ENCODE data around the gene TNFRSF14.
"Not testable (repeated sequence)": the region's sequence is repeated elsewhere in the genome, so short reads cannot be mapped to it uniquely, and the experiment has no call there.

Gene TNFRSF14

DNA sequence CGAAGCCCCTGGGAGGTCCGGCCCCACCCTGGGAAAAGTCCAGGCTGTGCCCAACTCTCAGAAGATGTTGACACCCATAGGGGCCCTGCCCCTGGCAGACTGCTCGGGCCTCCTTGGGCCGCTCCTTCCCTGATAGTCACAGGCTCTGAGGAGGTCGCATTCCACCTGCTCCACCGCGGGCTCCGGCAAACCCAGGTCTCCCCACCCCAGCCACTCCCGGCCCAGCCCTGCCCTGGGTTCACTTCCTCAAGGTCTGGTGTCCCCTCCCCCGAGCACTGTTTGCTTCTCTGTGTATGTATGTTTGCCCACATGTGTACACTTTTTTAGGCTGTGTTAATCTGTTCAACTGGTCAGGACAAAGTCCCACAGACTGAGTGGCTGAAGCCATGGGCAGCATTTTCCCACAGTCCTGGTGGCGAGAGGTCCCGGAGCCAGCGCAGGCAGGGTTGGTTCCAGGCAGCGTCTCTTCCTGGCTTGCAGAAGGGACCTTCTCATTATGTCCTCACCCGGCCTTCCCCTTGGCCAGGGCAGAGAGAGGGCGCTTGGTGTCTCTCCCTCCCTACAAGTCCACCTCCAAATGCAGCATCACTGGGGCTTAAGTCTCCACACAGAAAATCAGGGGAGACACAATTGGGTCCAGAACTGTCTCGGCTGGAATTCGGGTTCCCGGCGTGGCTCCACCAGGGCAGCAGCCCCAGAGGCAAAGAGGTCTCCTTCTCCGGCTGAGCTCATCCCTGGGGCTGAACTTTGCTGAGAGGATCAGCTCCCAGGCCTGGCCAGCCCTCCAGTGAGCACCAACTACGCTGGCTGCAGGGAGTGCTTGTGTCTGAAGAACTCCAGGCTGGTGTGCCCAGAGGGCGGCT lies 19.9 kb downstream of the TNFRSF14 start:
- Histone ChIP-seq H3K9me3 (ENCODE audit: control insufficient read depth in 1 of 2, low read length in 2 of 2) (peaks cover 7 to 11% of the 10 kb centered on the region in 2 donors), H3K4me1 (ENCODE audit: control insufficient read depth in 1 of 2, insufficient read depth in 2 of 2, low read length in 2 of 2) (no peaks in the 10 kb centered on the region), H3K4me3 (ENCODE audit: low read depth in 1 of 2, low read length in 2 of 2) (no peak overlapping the region), H3K27ac (ENCODE audit: low read length) (peak overlapping the region; percentile 74), H3K36me3 (ENCODE audit: control insufficient read depth in 1 of 2, insufficient read depth in 2 of 2, low read length in 2 of 2) (no peaks in the 10 kb centered on the region), H3K27me3 (ENCODE audit: low read depth, low read length) (no peaks in the 10 kb centered on the region)

DNA sequence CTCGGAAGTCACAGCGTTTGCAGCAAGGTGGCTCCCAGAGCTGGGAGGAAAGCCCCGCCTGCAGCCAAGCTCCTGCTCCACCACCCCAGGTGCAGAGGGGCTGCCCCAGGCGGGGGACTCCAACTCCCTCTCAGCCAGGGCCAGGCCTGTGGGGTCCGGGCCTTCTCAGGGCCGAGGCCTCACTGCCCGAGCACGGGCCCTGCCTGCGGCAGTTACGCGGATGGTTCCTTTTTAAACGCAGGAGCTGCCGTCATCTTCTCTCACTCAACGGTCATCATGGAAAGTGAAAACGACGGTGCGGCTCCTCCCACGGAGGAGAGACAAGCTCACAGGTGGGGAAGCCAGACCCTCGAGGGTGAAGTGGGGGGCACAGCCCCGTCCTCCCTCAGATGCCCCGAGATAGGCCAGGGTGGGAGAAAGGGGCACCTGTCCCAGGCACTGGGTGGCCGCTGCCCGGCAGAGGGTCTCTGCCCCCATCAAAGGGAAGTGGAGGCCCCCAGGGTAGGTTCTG lies 21.4 kb downstream of the TNFRSF14 start:
- peaks cover 7 to 11% of the 10 kb centered on the region in 2 donors for H3K9me3 ChIP-seq (ENCODE audit: control insufficient read depth in 1 of 2, low read length in 2 of 2)
- not testable (repeated sequence) for H3K4me1 ChIP-seq (ENCODE audit: control insufficient read depth in 1 of 2, insufficient read depth in 2 of 2, low read length in 2 of 2); H3K36me3 ChIP-seq (ENCODE audit: control insufficient read depth in 1 of 2, insufficient read depth in 2 of 2, low read length in 2 of 2); H3K27me3 ChIP-seq (ENCODE audit: low read depth, low read length); H3K4me3 ChIP-seq (ENCODE audit: low read depth in 1 of 2, low read length in 2 of 2)
- H3K27ac ChIP-seq (ENCODE audit: low read length), result peak overlapping the region; percentile 39

DNA sequence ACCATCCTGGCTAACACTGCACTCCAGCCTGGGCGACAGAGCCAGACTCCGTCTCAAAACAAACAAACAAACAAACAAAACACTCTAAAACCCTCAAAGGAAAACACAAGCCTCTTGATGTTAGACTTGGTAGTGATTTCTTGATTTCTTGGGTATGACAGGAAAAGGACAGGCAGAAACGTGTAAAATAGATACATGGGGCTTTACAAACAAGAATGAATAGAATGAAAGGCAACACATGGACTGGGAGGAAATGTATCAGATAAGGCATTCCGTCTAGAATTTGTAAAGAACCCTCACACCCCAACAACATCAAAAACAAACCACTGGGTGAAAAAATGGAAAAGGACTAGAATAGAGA lies 22.6 kb downstream of the TNFRSF14 start:
- Histone ChIP-seq H3K4me1 (ENCODE audit: control insufficient read depth in 1 of 2, insufficient read depth in 2 of 2, low read length in 2 of 2) (peaks cover 0 to 4% of the 10 kb centered on the region in 2 donors), H3K4me3 (ENCODE audit: low read depth in 1 of 2, low read length in 2 of 2) (no peak overlapping the region), H3K27ac (ENCODE audit: low read length) (peak overlapping the region; percentile 76), H3K27me3 (ENCODE audit: low read depth, low read length) (no peaks in the 10 kb centered on the region), H3K36me3 (ENCODE audit: control insufficient read depth in 1 of 2, insufficient read depth in 2 of 2, low read length in 2 of 2) (no peaks in the 10 kb centered on the region), H3K9me3 (ENCODE audit: control insufficient read depth in 1 of 2, low read length in 2 of 2) (peaks cover 0 to 1% of the 10 kb centered on the region in 2 donors)

GRCh38 chr1:2580691-2581090 lies 24.5 kb downstream of the TNFRSF14 start:
- H3K4me1 ChIP-seq (ENCODE audit: control insufficient read depth in 1 of 2, insufficient read depth in 2 of 2, low read length in 2 of 2), result peaks cover 0 to 23% of the 10 kb centered on the region in 2 donors
- H3K27me3 ChIP-seq (ENCODE audit: low read depth, low read length), result no peaks in the 10 kb centered on the region

DNA sequence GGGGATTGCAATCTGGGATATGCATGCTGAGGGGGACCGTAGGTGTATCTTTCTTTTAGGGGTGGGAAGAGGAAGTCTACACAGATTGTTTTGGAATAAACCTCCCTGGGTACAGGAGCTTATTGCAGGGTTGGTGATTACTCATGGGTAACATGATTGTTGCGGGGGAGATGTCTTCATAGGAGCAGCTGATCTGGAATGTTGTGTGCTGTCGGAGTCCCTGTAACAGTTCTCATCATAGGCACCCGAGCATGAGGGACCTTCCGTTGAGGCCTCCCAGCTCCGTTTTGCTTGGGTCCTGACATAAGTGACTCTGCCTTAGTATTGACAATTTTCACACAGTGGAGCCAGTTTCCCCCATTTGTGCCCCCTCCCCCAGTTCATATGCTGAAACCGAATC lies 26.2 kb downstream of the TNFRSF14 start:
- H3K27ac ChIP-seq (ENCODE audit: low read length), result no peak overlapping the region
- no peaks in the 10 kb centered on the region for H3K9me3 ChIP-seq (ENCODE audit: control insufficient read depth in 1 of 2, low read length in 2 of 2)
- no peak overlapping the region for H3K4me3 ChIP-seq (ENCODE audit: low read depth in 1 of 2, low read length in 2 of 2)
- no peaks in the 10 kb centered on the region for H3K27me3 ChIP-seq (ENCODE audit: low read depth, low read length)
- peaks cover 0 to 28% of the 10 kb centered on the region in 2 donors for H3K4me1 ChIP-seq (ENCODE audit: control insufficient read depth in 1 of 2, insufficient read depth in 2 of 2, low read length in 2 of 2)
- H3K36me3 ChIP-seq (ENCODE audit: control insufficient read depth in 1 of 2, insufficient read depth in 2 of 2, low read length in 2 of 2), result no peaks in the 10 kb centered on the region

More at GRCh38 chr1:2580691-2581090, 24.5 kb downstream of the TNFRSF14 start:
- no peak overlapping the region for H3K27ac ChIP-seq (ENCODE audit: low read length)
- no peaks in the 10 kb centered on the region for H3K9me3 ChIP-seq (ENCODE audit: control insufficient read depth in 1 of 2, low read length in 2 of 2)
- no peak overlapping the region for H3K4me3 ChIP-seq (ENCODE audit: low read depth in 1 of 2, low read length in 2 of 2)
- H3K36me3 ChIP-seq (ENCODE audit: control insufficient read depth in 1 of 2, insufficient read depth in 2 of 2, low read length in 2 of 2), result no peaks in the 10 kb centered on the region

- Histone ChIP-seq H3K9me3 (ENCODE audit: control insufficient read depth in 1 of 2, low read length in 2 of 2) (no peaks in the 10 kb centered on the region), H3K4me1 (ENCODE audit: control insufficient read depth in 1 of 2, insufficient read depth in 2 of 2, low read length in 2 of 2) (peaks cover 0 to 34% of the 10 kb centered on the region in 2 donors)
Measured at GRCh38 chr1:2583331-2583791, 27.2 kb downstream of the TNFRSF14 start.

DNA sequence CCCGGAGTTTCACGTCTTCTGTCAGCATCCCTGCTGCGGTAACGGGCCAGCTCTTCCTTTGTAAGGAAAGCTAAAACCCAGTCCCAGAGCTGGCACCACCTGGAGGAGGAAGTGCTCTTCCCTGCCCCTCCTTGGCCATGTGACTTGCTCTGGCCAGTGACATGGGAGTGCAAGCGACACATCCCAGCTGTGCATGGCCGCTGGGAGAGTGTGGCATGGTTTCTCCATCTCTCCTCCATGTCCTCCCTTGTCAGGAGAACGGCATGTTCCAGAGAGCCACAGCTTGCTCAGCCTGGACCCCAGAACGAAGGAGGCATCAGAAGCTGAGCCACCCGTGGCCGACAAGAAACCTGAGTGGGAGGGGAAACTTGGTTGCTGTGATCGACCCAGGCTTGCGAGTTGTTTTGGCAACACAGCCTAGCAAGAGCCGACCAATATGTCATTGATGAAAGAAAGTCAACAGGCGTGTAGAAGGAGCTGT lies 27.7 kb downstream of the TNFRSF14 start:
- H3K36me3 ChIP-seq (ENCODE audit: control insufficient read depth in 1 of 2, insufficient read depth in 2 of 2, low read length in 2 of 2), result peaks cover 0 to 2% of the 10 kb centered on the region in 2 donors
- H3K4me3 ChIP-seq (ENCODE audit: low read depth in 1 of 2, low read length in 2 of 2), result no peak overlapping the region
- H3K9me3 ChIP-seq (ENCODE audit: control insufficient read depth in 1 of 2, low read length in 2 of 2), result no peaks in the 10 kb centered on the region
- no peak overlapping the region for H3K27ac ChIP-seq (ENCODE audit: low read length)
- H3K27me3 ChIP-seq (ENCODE audit: low read depth, low read length), result no peaks in the 10 kb centered on the region
- H3K4me1 ChIP-seq (ENCODE audit: control insufficient read depth in 1 of 2, insufficient read depth in 2 of 2, low read length in 2 of 2), result peaks cover 0 to 34% of the 10 kb centered on the region in 2 donors

More at GRCh38 chr1:2583331-2583791, 27.2 kb downstream of the TNFRSF14 start:
- no peak overlapping the region for H3K27ac ChIP-seq (ENCODE audit: low read length)
- no peaks in the 10 kb centered on the region for H3K27me3 ChIP-seq (ENCODE audit: low read depth, low read length)
- no peak overlapping the region for H3K4me3 ChIP-seq (ENCODE audit: low read depth in 1 of 2, low read length in 2 of 2)
- no peaks in the 10 kb centered on the region for H3K36me3 ChIP-seq (ENCODE audit: control insufficient read depth in 1 of 2, insufficient read depth in 2 of 2, low read length in 2 of 2)

DNA sequence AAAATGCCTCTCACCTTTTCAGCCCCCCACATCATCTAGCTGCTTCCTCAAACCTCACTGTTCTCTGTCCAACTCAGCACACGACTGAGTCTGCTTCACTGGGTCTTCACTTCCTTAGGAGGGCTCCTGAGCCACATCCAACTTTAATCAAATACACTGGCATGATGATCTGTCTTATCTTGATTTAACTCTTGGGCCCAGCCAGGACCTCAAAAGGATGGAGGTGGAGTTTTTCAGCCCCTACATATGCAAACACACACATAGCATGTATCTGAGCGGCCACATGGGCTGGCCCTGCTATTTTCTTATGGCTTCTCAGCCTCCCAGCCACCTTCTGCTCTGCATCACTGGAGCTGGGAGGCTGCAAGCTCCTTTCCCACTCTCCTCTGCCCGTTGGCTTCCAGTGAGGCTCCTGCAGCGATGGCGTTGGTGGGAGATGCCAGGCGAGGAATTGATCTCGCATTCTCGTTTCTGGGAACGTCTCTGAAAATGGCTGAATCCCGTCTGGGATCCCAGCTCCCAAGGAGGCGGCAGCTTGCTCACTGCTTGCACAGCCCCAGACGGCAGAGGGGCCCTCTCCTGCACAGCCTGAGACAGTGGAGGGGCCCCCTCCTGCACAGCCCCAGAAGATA lies 28.6 kb downstream of the TNFRSF14 start:
- Histone ChIP-seq H3K4me1 (ENCODE audit: control insufficient read depth in 1 of 2, insufficient read depth in 2 of 2, low read length in 2 of 2) (peaks cover 0 to 34% of the 10 kb centered on the region in 2 donors), H3K27me3 (ENCODE audit: low read depth, low read length) (no peaks in the 10 kb centered on the region), H3K9me3 (ENCODE audit: control insufficient read depth in 1 of 2, low read length in 2 of 2) (no peaks in the 10 kb centered on the region), H3K27ac (ENCODE audit: low read length) (peak overlapping the region; percentile 97), H3K36me3 (ENCODE audit: control insufficient read depth in 1 of 2, insufficient read depth in 2 of 2, low read length in 2 of 2) (peaks cover 0 to 10% of the 10 kb centered on the region in 2 donors), H3K4me3 (ENCODE audit: low read depth in 1 of 2, low read length in 2 of 2) (peak overlapping the region in 1 of 2 donors; percentile 82)

DNA sequence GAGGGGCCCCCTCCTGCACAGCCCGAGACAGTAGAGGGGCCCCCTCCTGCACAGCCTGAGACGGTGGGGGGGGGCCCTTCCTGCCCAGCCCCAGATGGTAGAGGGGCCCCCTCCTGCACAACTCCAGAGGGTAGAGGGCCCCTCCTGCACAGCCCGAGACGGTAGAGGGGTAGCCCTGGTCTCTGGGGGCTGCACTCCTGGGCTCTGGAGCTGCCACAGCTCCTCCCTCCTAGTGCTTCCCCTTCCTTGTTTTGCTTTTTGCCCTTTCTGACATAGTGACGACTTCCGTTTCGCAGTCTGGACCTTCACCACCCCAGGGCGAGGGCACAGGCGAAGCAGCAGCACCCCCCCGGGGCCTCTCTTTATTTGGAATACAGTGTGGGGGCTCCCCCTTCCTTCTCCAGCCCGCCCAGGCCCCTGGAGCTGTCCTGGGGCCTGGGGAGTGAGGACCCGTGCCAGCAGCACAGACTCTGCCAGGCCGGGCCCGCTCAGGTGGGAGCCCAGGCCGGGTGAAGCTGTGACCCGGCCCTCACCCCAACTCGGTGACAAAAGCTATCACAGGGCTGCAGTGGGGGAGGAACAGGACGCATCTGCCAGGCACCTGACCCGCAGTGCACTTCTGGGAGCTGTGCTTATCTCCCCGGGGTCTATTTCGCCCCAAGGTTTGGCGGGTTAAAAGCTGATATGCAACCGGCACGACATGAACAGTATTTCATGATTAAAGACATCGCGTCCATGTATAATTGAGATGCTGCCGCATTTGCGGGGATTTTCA lies 29.3 kb downstream of the TNFRSF14 start:
- H3K27ac ChIP-seq (ENCODE audit: low read length), result peak overlapping the region; percentile 97
- H3K4me3 ChIP-seq (ENCODE audit: low read depth in 1 of 2, low read length in 2 of 2), result peak overlapping the region; percentile 80 to 82
- H3K4me1 ChIP-seq (ENCODE audit: control insufficient read depth in 1 of 2, insufficient read depth in 2 of 2, low read length in 2 of 2), result peaks cover 0 to 34% of the 10 kb centered on the region in 2 donors
- no peaks in the 10 kb centered on the region for H3K9me3 ChIP-seq (ENCODE audit: control insufficient read depth in 1 of 2, low read length in 2 of 2)
- no peaks in the 10 kb centered on the region for H3K27me3 ChIP-seq (ENCODE audit: low read depth, low read length)
- peaks cover 0 to 10% of the 10 kb centered on the region in 2 donors for H3K36me3 ChIP-seq (ENCODE audit: control insufficient read depth in 1 of 2, insufficient read depth in 2 of 2, low read length in 2 of 2)

- peaks cover 0 to 34% of the 10 kb centered on the region in 2 donors for H3K4me1 ChIP-seq (ENCODE audit: control insufficient read depth in 1 of 2, insufficient read depth in 2 of 2, low read length in 2 of 2)
- H3K9me3 ChIP-seq (ENCODE audit: control insufficient read depth in 1 of 2, low read length in 2 of 2), result no peaks in the 10 kb centered on the region
- no peaks in the 10 kb centered on the region for H3K27me3 ChIP-seq (ENCODE audit: low read depth, low read length)
- peak within 1 kb of the TSS; percentile 97 for H3K27ac ChIP-seq (ENCODE audit: low read length)
- peak within 1 kb of the TSS; percentile 80 to 82 for H3K4me3 ChIP-seq (ENCODE audit: low read depth in 1 of 2, low read length in 2 of 2)
- peaks cover 0 to 10% of the 10 kb centered on the region in 2 donors for H3K36me3 ChIP-seq (ENCODE audit: control insufficient read depth in 1 of 2, insufficient read depth in 2 of 2, low read length in 2 of 2)
Measured at GRCh38 chr1:2586154-2587070, 30.2 kb downstream of the TNFRSF14 start, which contains the start of gene PRXL2B. PRXL2B (plus strand) TSS chr1:2586777; CDS start chr1:2586886, 109 bp downstream.

Data from muscle layer of duodenum (tissue), 2 donors.